Chondrocyte (in vitro differentiated cells): ENCODE data around the gene CERS3. TPM values are rescaled to one million over a fixed set of nuclear protein-coding genes. Genes with fewer than 3 reads are reported as not detected.

ENCODE experiments used
- DNase-seq: peaks from one replicate; pipeline ENCODE4 v3.0.0; 2021; ENCODE audit warnings: mixed read lengths, low spot score
- H3K27ac Mint-ChIP-seq: one replicate; pipeline ENCODE4 v1.8.0; 2021; ENCODE audit warnings: mild to moderate bottlenecking, moderate library complexity, mixed read lengths; ENCODE audit not compliant: unreplicated experiment
- H3K27me3 Mint-ChIP-seq: 2 replicates; pipeline ENCODE4 v1.8.0; 2021; ENCODE audit warnings: low read depth, mixed read lengths
- H3K36me3 Mint-ChIP-seq: 2 replicates; pipeline ENCODE4 v1.8.0; 2021; ENCODE audit warnings: low read depth, mixed read lengths
- H3K4me1 Mint-ChIP-seq: 2 replicates; pipeline ENCODE4 v1.8.0; 2021; ENCODE audit warnings: low read depth, mild to moderate bottlenecking, mixed read lengths
- H3K4me3 Mint-ChIP-seq: one replicate; pipeline ENCODE4 v1.8.0; 2021; ENCODE audit warnings: mild to moderate bottlenecking, moderate library complexity, mixed read lengths; ENCODE audit not compliant: unreplicated experiment
- H3K9me3 Mint-ChIP-seq: 2 replicates; pipeline ENCODE4 v1.8.0; 2021; ENCODE audit warnings: low read depth, mixed read lengths
- CTCF ChIP-seq: fragments of 200-600 bp; sonication (generic); IDR thresholded peaks from 2 replicates; pipeline ENCODE4 v1.5.0; 2021; ENCODE audit warnings: antibody characterized with exemption, mild to moderate bottlenecking, moderate library complexity
- total RNA-seq: library from RNA; stranded (reverse); gene quantifications from 3 replicates; pipeline ENCODE4 v1.2.1, GENCODE V29; 2021

CERS3 gene
- total RNA-seq, 1 donor from 2014 or later = not detected

- H3K36me3 Mint-ChIP-seq = no peaks in the 10 kb centered on the region
- no peak overlapping the region for H3K27ac Mint-ChIP-seq
- no peaks in the 10 kb centered on the region for H3K4me1 Mint-ChIP-seq
- no peak for TF ChIP-seq CTCF
- no peaks in the 10 kb centered on the region for H3K9me3 Mint-ChIP-seq
- no peak for DNase-seq
- peaks cover 10% of the 10 kb centered on the region for H3K27me3 Mint-ChIP-seq
- H3K4me3 Mint-ChIP-seq = no peak overlapping the region
Observed at GRCh38 chr15:100515758-100516157, 13.0 kb downstream of the CERS3 start.

- no peak for DNase-seq
- H3K4me1 Mint-ChIP-seq = no peaks in the 10 kb centered on the region
- TF ChIP-seq CTCF = no peak
- no peaks in the 10 kb centered on the region for H3K9me3 Mint-ChIP-seq
- no peak overlapping the region for H3K27ac Mint-ChIP-seq
- H3K36me3 Mint-ChIP-seq = no peaks in the 10 kb centered on the region
- H3K4me3 Mint-ChIP-seq = no peak overlapping the region
- peaks cover 9% of the 10 kb centered on the region for H3K27me3 Mint-ChIP-seq
Observed at GRCh38 chr15:100508641-100509300, 20.0 kb downstream of the CERS3 start.

GRCh38 chr15:100502651-100503050, 26.1 kb downstream of the CERS3 start:
- H3K4me1 Mint-ChIP-seq = no peaks in the 10 kb centered on the region
- no peak for DNase-seq
- peaks cover 14% of the 10 kb centered on the region for H3K27me3 Mint-ChIP-seq
- H3K27ac Mint-ChIP-seq = no peak overlapping the region
- H3K9me3 Mint-ChIP-seq = no peaks in the 10 kb centered on the region
- TF ChIP-seq CTCF = no peak
- H3K4me3 Mint-ChIP-seq = no peak overlapping the region
- no peaks in the 10 kb centered on the region for H3K36me3 Mint-ChIP-seq

GRCh38 chr15:100501117-100501516, 27.6 kb downstream of the CERS3 start:
- Mint-ChIP-seq H3K27me3 (peaks cover 19% of the 10 kb centered on the region), H3K4me1 (no peaks in the 10 kb centered on the region), H3K4me3 (no peak overlapping the region), H3K27ac (no peak overlapping the region), H3K36me3 (no peaks in the 10 kb centered on the region), H3K9me3 (no peaks in the 10 kb centered on the region)
- no peak for TF ChIP-seq CTCF
- DNase-seq = no peak

GRCh38 chr15:100500226-100500990, 28.3 kb downstream of the CERS3 start:
- Mint-ChIP-seq H3K4me1 (no peaks in the 10 kb centered on the region), H3K27ac (no peak overlapping the region), H3K36me3 (no peaks in the 10 kb centered on the region), H3K9me3 (no peaks in the 10 kb centered on the region), H3K27me3 (peaks cover 16% of the 10 kb centered on the region), H3K4me3 (no peak overlapping the region)
- DNase-seq = no peak
- TF ChIP-seq CTCF = no peak
